ENCODE measurements around the gene CAMSAP1.

Gene CAMSAP1

GRCh38 chr9:135769489-135770202, 137.7 kb downstream of the CAMSAP1 start:
- Histone ChIP-seq H3F3A (ENCODE audit: insufficient read depth, low read length) (no peaks in the 10 kb centered on the region), H3K4me3 (ENCODE audit: low read depth, low read length, poor library complexity, severe bottlenecking) (no peak overlapping the region), H3K4me2 (ENCODE audit: low read length) (no peak overlapping the region), H3K36me3 (ENCODE audit: insufficient read depth, low read length) (no peaks in the 10 kb centered on the region), H3K9ac (ENCODE audit: low read length) (no peak overlapping the region), H2AFZ (ENCODE audit: low read length) (no peak overlapping the region), H4K20me1 (ENCODE audit: insufficient read depth, low read length) (no peaks in the 10 kb centered on the region), H3K4me1 (ENCODE audit: insufficient read depth, low read length, severe bottlenecking) (no peaks in the 10 kb centered on the region), H3K27ac (ENCODE audit: low read depth, low read length, poor library complexity, severe bottlenecking) (no peak overlapping the region), H3K79me2 (ENCODE audit: insufficient read depth, low read length) (no peaks in the 10 kb centered on the region), H3K9me3 (ENCODE audit: low read length) (no peaks in the 10 kb centered on the region), H3K27me3 (ENCODE audit: insufficient read depth, low read length) (no peaks in the 10 kb centered on the region), H3K9me2 (ENCODE audit: low read depth, low read length) (no peaks in the 10 kb centered on the region)
- TF ChIP-seq EZH2 (IDR thresholded peaks at IDR 0.05; ENCODE audit: borderline replicate concordance, low read length), result no peak

- Histone ChIP-seq H3K27me3 (ENCODE audit: insufficient read depth, low read length) (no peaks in the 10 kb centered on the region), H3F3A (ENCODE audit: insufficient read depth, low read length) (no peaks in the 10 kb centered on the region), H3K4me3 (ENCODE audit: low read depth, low read length, poor library complexity, severe bottlenecking) (no peak overlapping the region), H3K4me1 (ENCODE audit: insufficient read depth, low read length, severe bottlenecking) (no peaks in the 10 kb centered on the region), H4K20me1 (ENCODE audit: insufficient read depth, low read length) (no peaks in the 10 kb centered on the region), H3K36me3 (ENCODE audit: insufficient read depth, low read length) (no peaks in the 10 kb centered on the region), H3K79me2 (ENCODE audit: insufficient read depth, low read length) (no peaks in the 10 kb centered on the region), H3K9ac (ENCODE audit: low read length) (no peak overlapping the region), H3K27ac (ENCODE audit: low read depth, low read length, poor library complexity, severe bottlenecking) (no peak overlapping the region), H3K9me2 (ENCODE audit: low read depth, low read length) (no peaks in the 10 kb centered on the region), H3K4me2 (ENCODE audit: low read length) (no peak overlapping the region), H2AFZ (ENCODE audit: low read length) (no peak overlapping the region), H3K9me3 (ENCODE audit: low read length) (no peaks in the 10 kb centered on the region)
- TF ChIP-seq CTCF (IDR thresholded peaks at IDR 0.05; ENCODE audit: low read length) (no peak), EZH2 (IDR thresholded peaks at IDR 0.05; ENCODE audit: borderline replicate concordance, low read length) (no peak)
These were observed 138.7 kb downstream of the CAMSAP1 start for GRCh38 chr9:135768516-135769218.

GRCh38 chr9:135766707-135767106, 140.6 kb downstream of the CAMSAP1 start:
- H3K9me2 ChIP-seq (ENCODE audit: low read depth, low read length), result no peaks in the 10 kb centered on the region
- no peak overlapping the region for H2AFZ ChIP-seq (ENCODE audit: low read length)
- TF ChIP-seq CTCF (IDR thresholded peaks at IDR 0.05; ENCODE audit: low read length) (no peak), EZH2 (IDR thresholded peaks at IDR 0.05; ENCODE audit: borderline replicate concordance, low read length) (no peak)
- no peak overlapping the region for H3K4me2 ChIP-seq (ENCODE audit: low read length)
- H4K20me1 ChIP-seq (ENCODE audit: insufficient read depth, low read length), result no peaks in the 10 kb centered on the region
- H3K79me2 ChIP-seq (ENCODE audit: insufficient read depth, low read length), result no peaks in the 10 kb centered on the region
- H3K4me3 ChIP-seq (ENCODE audit: low read depth, low read length, poor library complexity, severe bottlenecking), result no peak overlapping the region
- H3K4me1 ChIP-seq (ENCODE audit: insufficient read depth, low read length, severe bottlenecking), result no peaks in the 10 kb centered on the region
- H3F3A ChIP-seq (ENCODE audit: insufficient read depth, low read length), result no peaks in the 10 kb centered on the region
- H3K9ac ChIP-seq (ENCODE audit: low read length), result no peak overlapping the region
- H3K27ac ChIP-seq (ENCODE audit: low read depth, low read length, poor library complexity, severe bottlenecking), result no peak overlapping the region
- 0 out of 2 replicates have a peak, but pooled peaks cover 3% of the 10 kb centered on the region for H3K27me3 ChIP-seq (ENCODE audit: insufficient read depth, low read length)
- H3K9me3 ChIP-seq (ENCODE audit: low read length), result no peaks in the 10 kb centered on the region
- no peaks in the 10 kb centered on the region for H3K36me3 ChIP-seq (ENCODE audit: insufficient read depth, low read length)
